ENCODE measurements around the gene KCNQ1.

KCNQ1 gene

GRCh38 chr11:2400069-2400761 lies 44.6 kb upstream of the KCNQ1 start, which contains the start of gene TSSC4:
TSSC4 (plus strand) TSS chr11:2400750; CDS start chr11:2402634, 1,884 bp downstream.
- TF ChIP-seq CTCF (IDR thresholded peaks at IDR 0.05), result peak; percentile 99

- no peak for TF ChIP-seq CTCF (IDR thresholded peaks at IDR 0.05)
Observed at GRCh38 chr11:2400762-2401435, 43.9 kb upstream of the KCNQ1 start.

- peak; percentile 45; the same call in 1 of the 2 replicates for TF ChIP-seq CTCF (IDR thresholded peaks at IDR 0.05)
Observed at GRCh38 chr11:2401436-2401984, 43.3 kb upstream of the KCNQ1 start.

- TF ChIP-seq CTCF (IDR thresholded peaks at IDR 0.05), result no peak
Observed at GRCh38 chr11:2402106-2402505, 42.7 kb upstream of the KCNQ1 start.

- TF ChIP-seq CTCF (IDR thresholded peaks at IDR 0.05), result no peak
Observed at GRCh38 chr11:2402890-2403645, 41.7 kb upstream of the KCNQ1 start.

GRCh38 chr11:2404735-2405196 lies 40.0 kb upstream of the KCNQ1 start:
- TF ChIP-seq CTCF (IDR thresholded peaks at IDR 0.05), result no peak

GRCh38 chr11:2406451-2406850 lies 38.4 kb upstream of the KCNQ1 start:
- no peak for TF ChIP-seq CTCF (IDR thresholded peaks at IDR 0.05)
